ENCODE data around the gene KCNB1. TPM values are rescaled to one million over a fixed set of nuclear protein-coding genes. Genes with fewer than 3 reads are reported as not detected.

The KCNB1 gene
- total RNA-seq, 2 donors from 2014 or later = not detected

DNA sequence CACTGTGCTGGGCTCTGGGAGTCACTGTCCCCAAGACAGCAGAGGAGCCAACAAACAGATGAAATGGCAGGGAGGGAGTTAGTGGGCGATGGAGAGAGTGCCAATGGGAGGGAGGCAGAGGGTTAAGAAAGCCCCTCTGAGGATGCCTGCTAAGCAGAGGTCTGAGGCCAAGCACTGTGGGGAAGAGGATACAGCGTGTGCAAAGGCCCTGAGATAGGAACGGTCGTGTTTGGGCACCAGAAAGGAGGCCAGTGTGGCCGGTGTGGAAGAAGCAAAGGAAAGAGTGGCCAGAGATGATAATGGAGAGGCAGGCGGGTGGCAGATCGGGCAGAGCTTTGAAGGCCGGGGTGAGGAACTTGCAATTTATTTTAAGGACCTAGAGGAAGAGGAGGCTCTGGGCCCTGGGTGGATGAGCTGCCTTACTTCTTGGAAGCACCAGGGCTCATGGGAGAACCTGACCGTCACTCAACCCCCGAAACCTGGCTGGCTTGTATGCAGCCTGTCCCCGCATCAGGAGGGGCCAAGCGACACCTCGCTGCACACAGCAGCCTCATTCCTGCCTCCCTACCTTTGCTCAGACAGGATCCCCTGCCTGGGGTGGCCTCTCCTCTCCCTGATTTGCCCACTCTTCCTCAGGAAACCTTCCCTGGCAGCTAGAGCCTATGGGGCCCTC lies 73.0 kb downstream of the KCNB1 start:
- ATAC-seq (replicated peaks) = no peak
- peaks cover 33% of the 10 kb centered on the region for H3K27me3 Mint-ChIP-seq
- no peak overlapping the region for H3K27ac Mint-ChIP-seq
- H3K9me3 Mint-ChIP-seq = no peaks in the 10 kb centered on the region
- no peaks in the 10 kb centered on the region for H3K4me1 Mint-ChIP-seq
- H3K36me3 Mint-ChIP-seq (ENCODE audit: low read depth) = no peaks in the 10 kb centered on the region
- no peak overlapping the region for H3K4me3 Mint-ChIP-seq

DNA sequence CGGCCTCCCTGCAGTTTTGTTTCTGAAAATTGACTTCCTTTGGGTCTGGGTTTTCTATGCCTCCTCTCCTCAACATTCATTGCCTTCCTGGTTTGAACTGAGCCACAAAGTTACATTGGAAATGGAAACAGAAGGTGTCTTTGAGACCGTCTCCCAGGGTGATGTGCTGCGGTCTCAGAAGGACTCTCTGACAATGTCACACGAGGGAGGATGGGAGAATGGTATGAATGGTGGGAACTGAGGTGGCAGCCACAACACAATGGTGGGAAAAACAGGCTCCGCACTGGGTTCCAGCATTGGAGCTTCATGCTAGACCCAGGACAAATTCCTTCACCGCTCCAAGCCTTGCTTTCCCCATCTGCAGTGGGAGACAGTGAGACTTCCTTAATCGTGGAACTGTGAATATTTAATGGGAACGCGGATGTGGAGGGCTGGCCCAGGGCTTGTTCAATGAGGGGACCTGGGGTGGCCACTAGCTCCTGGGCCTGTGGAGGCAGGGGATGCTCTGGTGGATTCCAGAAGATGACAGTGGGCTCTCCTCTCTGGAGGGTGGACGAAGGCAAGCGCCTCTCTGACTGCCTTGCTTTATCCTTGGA lies 73.9 kb downstream of the KCNB1 start:
- ATAC-seq (replicated peaks) = no peak
- no peak overlapping the region for H3K4me3 Mint-ChIP-seq
- no peaks in the 10 kb centered on the region for H3K36me3 Mint-ChIP-seq (ENCODE audit: low read depth)
- no peak overlapping the region for H3K27ac Mint-ChIP-seq
- peaks cover 28% of the 10 kb centered on the region for H3K27me3 Mint-ChIP-seq
- H3K4me1 Mint-ChIP-seq = no peaks in the 10 kb centered on the region
- H3K9me3 Mint-ChIP-seq = no peaks in the 10 kb centered on the region

DNA sequence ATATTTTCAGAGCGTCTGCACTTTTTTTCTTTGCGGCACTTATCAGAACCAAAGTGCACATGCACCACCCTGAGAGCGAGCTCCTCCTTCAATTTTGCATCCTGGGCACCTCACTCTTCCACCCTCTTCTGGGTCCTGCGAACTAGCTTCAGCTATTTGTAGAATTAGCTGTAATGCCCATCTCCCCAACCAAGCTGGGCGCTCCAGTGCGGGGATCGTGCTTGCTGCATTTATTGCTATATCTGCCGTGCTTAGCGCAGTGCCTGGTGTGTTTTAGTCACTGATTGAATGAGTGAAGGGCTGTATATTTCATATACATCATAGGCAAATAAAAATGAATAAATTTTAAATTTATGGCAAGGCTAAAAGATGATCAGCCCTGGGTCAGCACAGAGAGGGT lies 75.8 kb downstream of the KCNB1 start:
- ATAC-seq (replicated peaks) = no peak
- Mint-ChIP-seq H3K27ac (no peak overlapping the region), H3K36me3 (ENCODE audit: low read depth) (no peaks in the 10 kb centered on the region), H3K4me3 (no peak overlapping the region), H3K4me1 (no peaks in the 10 kb centered on the region), H3K27me3 (peaks cover 19% of the 10 kb centered on the region), H3K9me3 (no peaks in the 10 kb centered on the region)

DNA sequence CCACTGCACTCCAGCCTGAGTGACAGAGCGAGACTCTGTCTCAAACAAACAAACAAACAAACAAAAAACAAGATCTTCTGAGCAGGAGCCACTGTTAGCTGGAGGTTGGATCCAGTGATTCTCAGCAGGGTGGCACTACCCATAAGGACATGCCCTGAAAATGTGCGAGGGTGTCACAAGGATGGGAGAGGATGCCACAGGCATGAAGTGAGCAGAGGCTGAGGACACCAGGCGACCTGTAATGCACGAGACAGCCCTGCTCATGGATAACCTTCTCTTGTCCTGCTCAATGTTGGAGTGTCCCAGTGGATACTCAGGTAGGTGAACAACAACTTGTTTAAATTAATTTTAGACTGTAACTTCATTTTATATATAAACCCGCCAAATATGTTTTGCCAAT lies 76.8 kb downstream of the KCNB1 start:
- peaks cover 19% of the 10 kb centered on the region for H3K27me3 Mint-ChIP-seq
- H3K4me1 Mint-ChIP-seq = no peaks in the 10 kb centered on the region
- no peak overlapping the region for H3K27ac Mint-ChIP-seq
- ATAC-seq (replicated peaks) = no peak
- no peak overlapping the region for H3K4me3 Mint-ChIP-seq
- no peaks in the 10 kb centered on the region for H3K36me3 Mint-ChIP-seq (ENCODE audit: low read depth)
- no peaks in the 10 kb centered on the region for H3K9me3 Mint-ChIP-seq

GRCh38 chr20:49405062-49405683 lies 77.3 kb downstream of the KCNB1 start:
- ATAC-seq (replicated peaks) = no peak
- Mint-ChIP-seq H3K27ac (no peak overlapping the region), H3K4me1 (no peaks in the 10 kb centered on the region), H3K27me3 (peaks cover 19% of the 10 kb centered on the region), H3K9me3 (no peaks in the 10 kb centered on the region), H3K4me3 (no peak overlapping the region), H3K36me3 (ENCODE audit: low read depth) (no peaks in the 10 kb centered on the region)

DNA sequence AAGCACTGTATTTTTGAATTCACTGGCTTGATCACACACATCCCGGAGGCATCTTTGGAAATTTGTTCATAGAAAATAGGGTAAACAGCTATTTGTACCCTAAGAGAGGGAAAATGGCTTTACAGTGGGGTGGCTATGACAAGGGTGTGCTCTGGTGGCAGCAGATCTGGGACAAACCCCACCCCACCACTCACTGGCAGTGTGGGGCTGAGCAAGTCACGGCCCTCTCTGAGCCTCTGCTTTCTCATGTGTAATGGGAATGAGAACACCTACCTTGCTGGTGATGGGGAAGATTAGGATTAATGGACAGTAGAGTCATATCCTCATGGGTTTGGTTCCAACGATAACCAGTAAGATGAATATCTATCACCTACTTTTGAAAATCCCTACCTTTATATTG lies 78.0 kb downstream of the KCNB1 start:
- H3K27me3 Mint-ChIP-seq = peaks cover 16% of the 10 kb centered on the region

GRCh38 chr20:49403911-49404310 lies 78.6 kb downstream of the KCNB1 start:
- ATAC-seq (replicated peaks) = no peak
- Mint-ChIP-seq H3K4me3 (no peak overlapping the region), H3K27ac (no peak overlapping the region), H3K9me3 (no peaks in the 10 kb centered on the region), H3K4me1 (no peaks in the 10 kb centered on the region), H3K36me3 (ENCODE audit: low read depth) (no peaks in the 10 kb centered on the region), H3K27me3 (peaks cover 12% of the 10 kb centered on the region)

More for the DNA sequence above, 78.0 kb downstream of the KCNB1 start:
- no peaks in the 10 kb centered on the region for H3K36me3 Mint-ChIP-seq (ENCODE audit: low read depth)
- no peak for ATAC-seq (replicated peaks)
- H3K9me3 Mint-ChIP-seq = no peaks in the 10 kb centered on the region
- H3K4me3 Mint-ChIP-seq = no peak overlapping the region
- H3K4me1 Mint-ChIP-seq = no peaks in the 10 kb centered on the region
- no peak overlapping the region for H3K27ac Mint-ChIP-seq

DNA sequence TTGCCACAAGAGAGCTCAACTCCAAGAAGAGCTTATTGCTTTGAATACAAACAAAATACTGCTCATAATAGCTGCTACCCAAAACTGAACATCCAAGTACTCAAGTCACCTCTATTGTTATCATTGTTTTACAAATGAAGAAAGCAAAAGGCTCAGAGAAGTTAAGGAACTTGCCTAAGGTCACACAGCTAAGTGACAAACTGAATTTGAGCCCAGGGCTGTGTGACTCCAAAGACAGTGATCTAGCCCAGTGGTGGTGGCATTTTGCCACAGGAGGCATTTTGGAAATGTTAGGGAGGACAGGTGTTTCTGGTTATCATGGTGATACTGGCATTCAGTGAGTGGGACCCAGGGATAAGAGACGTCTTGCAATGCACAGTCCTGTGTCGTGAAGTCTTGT lies 79.5 kb downstream of the KCNB1 start:
- no peak for ATAC-seq (replicated peaks)

GRCh38 chr20:49400904-49401303 lies 81.6 kb downstream of the KCNB1 start:
- no peaks in the 10 kb centered on the region for H3K36me3 Mint-ChIP-seq (ENCODE audit: low read depth)
- no peak overlapping the region for H3K27ac Mint-ChIP-seq
- H3K4me3 Mint-ChIP-seq = no peak overlapping the region
- H3K9me3 Mint-ChIP-seq = no peaks in the 10 kb centered on the region
- no peak for ATAC-seq (replicated peaks)
- H3K4me1 Mint-ChIP-seq = no peaks in the 10 kb centered on the region
- peaks cover 11% of the 10 kb centered on the region for H3K27me3 Mint-ChIP-seq

More for the DNA sequence above, 79.5 kb downstream of the KCNB1 start:
- Mint-ChIP-seq H3K4me3 (no peak overlapping the region), H3K4me1 (no peaks in the 10 kb centered on the region), H3K9me3 (no peaks in the 10 kb centered on the region), H3K36me3 (ENCODE audit: low read depth) (no peaks in the 10 kb centered on the region), H3K27me3 (peaks cover 8% of the 10 kb centered on the region), H3K27ac (no peak overlapping the region)

DNA sequence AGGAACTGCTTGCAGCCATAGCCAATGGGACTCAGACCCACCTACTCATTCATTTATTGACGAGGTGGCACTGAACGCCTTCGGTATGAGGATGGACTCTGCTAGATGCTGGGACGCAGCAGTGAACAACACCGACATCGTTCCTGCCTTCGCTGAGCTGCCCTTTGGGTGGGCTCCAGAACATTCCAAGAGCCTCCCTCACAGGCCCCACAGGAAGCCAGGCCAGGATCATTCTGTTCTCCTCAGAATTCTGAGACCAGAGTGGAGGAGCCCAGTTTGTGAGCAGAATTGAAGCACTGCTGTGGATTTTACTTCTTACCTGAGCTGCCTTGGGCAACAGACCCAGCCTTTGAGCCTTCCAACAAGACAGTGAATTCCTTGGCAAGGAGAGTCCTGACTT lies 82.1 kb downstream of the KCNB1 start:
- H3K36me3 Mint-ChIP-seq (ENCODE audit: low read depth) = no peaks in the 10 kb centered on the region
- ATAC-seq (replicated peaks) = no peak
- H3K9me3 Mint-ChIP-seq = no peaks in the 10 kb centered on the region
- no peaks in the 10 kb centered on the region for H3K4me1 Mint-ChIP-seq
- no peak overlapping the region for H3K4me3 Mint-ChIP-seq
- no peak overlapping the region for H3K27ac Mint-ChIP-seq
- peaks cover 14% of the 10 kb centered on the region for H3K27me3 Mint-ChIP-seq

GRCh38 chr20:49399329-49399728 lies 83.1 kb downstream of the KCNB1 start:
- no peak for ATAC-seq (replicated peaks)
- Mint-ChIP-seq H3K36me3 (ENCODE audit: low read depth) (no peaks in the 10 kb centered on the region), H3K27me3 (peaks cover 15% of the 10 kb centered on the region), H3K4me1 (no peaks in the 10 kb centered on the region), H3K4me3 (no peak overlapping the region), H3K9me3 (no peaks in the 10 kb centered on the region), H3K27ac (no peak overlapping the region)

DNA sequence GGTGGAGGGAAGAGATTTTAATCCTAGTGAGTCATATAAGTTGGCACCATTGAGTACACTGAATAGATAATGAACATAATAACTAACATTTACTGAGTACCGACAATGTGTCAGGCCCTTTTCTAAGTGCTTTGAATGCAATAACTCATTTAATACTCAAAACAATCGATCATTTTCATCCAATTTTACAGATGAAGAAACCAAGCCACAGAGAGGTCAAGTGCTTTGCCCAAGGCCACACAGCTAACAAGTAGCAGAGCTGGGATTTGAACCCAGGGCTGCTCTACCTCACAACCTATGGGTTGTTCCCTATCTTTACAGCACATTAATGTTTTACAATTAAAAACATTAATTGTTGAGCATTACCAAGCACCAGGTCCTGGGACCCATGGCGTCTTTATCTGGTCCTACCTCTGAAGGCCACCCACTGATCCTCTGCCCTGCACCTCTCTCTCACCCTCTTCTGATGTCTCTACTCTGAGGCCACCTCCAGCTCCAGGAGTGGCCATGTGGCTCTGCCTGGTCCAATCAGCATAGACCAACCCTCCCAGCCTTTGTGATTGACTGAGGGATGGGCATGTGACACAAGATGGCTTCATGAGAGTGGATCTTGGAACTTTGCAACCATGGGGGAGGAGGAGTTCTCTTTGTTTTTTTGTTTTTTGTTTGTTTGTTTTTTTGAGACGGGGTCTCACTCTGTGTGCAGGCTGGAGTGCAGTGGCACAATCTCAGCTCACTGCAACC lies 83.9 kb downstream of the KCNB1 start:
- Mint-ChIP-seq H3K27me3 (peaks cover 19% of the 10 kb centered on the region), H3K27ac (no peak overlapping the region), H3K36me3 (ENCODE audit: low read depth) (no peaks in the 10 kb centered on the region), H3K9me3 (no peaks in the 10 kb centered on the region), H3K4me3 (no peak overlapping the region), H3K4me1 (no peaks in the 10 kb centered on the region)
- ATAC-seq (replicated peaks) = no peak

- H3K4me3 Mint-ChIP-seq = no peak overlapping the region
- no peaks in the 10 kb centered on the region for H3K9me3 Mint-ChIP-seq
- H3K4me1 Mint-ChIP-seq = no peaks in the 10 kb centered on the region
- peaks cover 25% of the 10 kb centered on the region for H3K27me3 Mint-ChIP-seq
- ATAC-seq (replicated peaks) = peak; percentile 29
- H3K36me3 Mint-ChIP-seq (ENCODE audit: low read depth) = no peaks in the 10 kb centered on the region
- no peak overlapping the region for H3K27ac Mint-ChIP-seq
These were observed 84.9 kb downstream of the KCNB1 start for GRCh38 chr20:49397525-49397924.

DNA sequence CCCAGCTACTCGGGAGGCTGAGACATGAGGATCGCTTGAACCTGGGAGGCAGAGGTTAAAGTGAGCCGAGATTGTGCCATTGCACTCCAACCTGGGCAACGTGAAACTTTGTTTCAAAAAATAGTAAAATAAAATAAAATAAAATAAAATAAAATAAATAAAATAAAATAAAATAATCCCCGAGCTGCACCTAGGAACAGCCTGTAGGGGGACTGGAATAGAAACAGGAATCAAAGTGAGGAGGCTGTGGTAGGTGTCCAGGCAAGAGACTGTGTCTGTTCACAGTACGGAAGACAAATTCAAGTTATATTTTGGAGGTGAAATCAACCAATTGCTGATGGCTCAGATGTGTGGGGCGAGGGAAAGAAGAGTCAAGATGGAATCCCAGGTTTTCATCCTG lies 86.2 kb downstream of the KCNB1 start:
- no peaks in the 10 kb centered on the region for H3K4me1 Mint-ChIP-seq
- no peak overlapping the region for H3K27ac Mint-ChIP-seq
- no peaks in the 10 kb centered on the region for H3K9me3 Mint-ChIP-seq
- no peaks in the 10 kb centered on the region for H3K36me3 Mint-ChIP-seq (ENCODE audit: low read depth)
- peaks cover 32% of the 10 kb centered on the region for H3K27me3 Mint-ChIP-seq
- ATAC-seq (replicated peaks) = no peak
- H3K4me3 Mint-ChIP-seq = no peak overlapping the region

DNA sequence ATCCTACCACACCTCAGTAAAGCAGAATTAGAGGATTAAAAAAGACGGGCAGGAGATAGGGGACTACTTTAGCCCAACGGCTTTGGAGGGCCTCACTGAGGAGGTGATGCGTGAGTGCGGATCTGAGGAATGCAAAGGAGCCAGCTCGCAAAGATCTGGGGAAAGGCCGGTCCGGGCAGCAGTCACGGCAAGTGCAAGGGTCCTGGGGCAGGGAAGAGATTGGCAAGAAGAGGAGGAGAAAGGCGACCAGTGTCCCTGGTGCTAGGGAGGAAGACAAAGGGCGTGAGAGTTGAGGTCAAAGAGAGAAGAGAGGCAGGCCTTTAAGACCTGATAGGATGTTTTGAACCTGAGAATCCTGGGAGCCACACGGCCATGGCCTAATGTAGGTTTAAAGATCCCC lies 86.8 kb downstream of the KCNB1 start:
- no peaks in the 10 kb centered on the region for H3K4me1 Mint-ChIP-seq
- ATAC-seq (replicated peaks) = no peak
- no peak overlapping the region for H3K27ac Mint-ChIP-seq
- no peaks in the 10 kb centered on the region for H3K36me3 Mint-ChIP-seq (ENCODE audit: low read depth)
- no peaks in the 10 kb centered on the region for H3K9me3 Mint-ChIP-seq
- no peak overlapping the region for H3K4me3 Mint-ChIP-seq
- H3K27me3 Mint-ChIP-seq = peaks cover 32% of the 10 kb centered on the region
